Stimulated activated CD4-positive, alpha-beta T cell treated with anti-CD3 and anti-CD28 coated beads, Interleukin-2, amount 100 ng/mL, for 48 hours (primary cell): Measurements from ENCODE around the gene TMEM41B.
"Not testable (repeated sequence)": the region's sequence is repeated elsewhere in the genome, so short reads cannot be mapped to it uniquely, and the experiment has no call there.

Source experiments
- DNase-seq, 2 donors: peaks; one replicate each; pipeline ENCODE4 v3.0.0-alpha.2; 2020

Gene TMEM41B, protein sequence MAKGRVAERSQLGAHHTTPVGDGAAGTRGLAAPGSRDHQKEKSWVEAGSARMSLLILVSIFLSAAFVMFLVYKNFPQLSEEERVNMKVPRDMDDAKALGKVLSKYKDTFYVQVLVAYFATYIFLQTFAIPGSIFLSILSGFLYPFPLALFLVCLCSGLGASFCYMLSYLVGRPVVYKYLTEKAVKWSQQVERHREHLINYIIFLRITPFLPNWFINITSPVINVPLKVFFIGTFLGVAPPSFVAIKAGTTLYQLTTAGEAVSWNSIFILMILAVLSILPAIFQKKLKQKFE

DNA sequence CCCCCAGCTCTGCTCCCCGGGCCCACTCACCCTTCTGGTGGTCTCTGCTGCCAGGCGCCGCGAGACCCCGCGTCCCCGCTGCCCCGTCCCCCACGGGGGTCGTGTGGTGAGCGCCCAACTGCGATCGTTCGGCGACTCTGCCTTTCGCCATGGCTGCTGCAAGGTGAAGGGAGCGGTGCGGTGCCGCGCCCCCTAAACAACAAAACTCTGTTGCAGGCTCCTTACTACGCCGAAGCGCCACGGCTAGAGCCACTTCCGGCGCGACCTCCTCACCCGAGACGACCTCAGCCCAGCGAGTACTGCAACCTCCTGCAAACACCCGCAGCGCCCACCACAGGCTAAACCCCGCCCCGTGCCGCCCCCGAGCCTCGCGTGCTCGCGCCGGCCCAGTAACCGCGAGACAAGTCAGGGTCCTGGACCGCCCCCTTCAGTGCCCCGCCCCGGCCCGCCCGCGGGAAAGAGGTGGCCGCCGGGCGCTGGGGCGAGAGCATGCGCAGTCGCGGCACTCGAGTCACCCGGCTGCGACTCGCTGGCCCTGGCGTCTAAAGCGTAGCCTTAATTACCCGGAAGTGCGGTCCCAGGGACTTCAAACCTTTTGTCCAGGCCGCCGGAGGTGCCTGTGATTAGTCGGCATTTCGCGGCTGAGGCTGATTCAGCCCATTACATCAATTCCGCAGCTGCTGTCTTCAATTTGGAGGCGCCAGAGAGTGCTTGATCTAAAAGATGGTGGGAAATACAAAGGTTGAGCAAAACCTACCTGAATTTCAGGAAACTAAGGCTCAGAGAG lies at the start of gene TMEM41B:
Gene TMEM41B (minus strand): TSS at position 303 of the 787 bp plus-strand sequence. CDS start 152 bp downstream, at position 151.
- DNase-seq: peak; percentile 99 to 100

DNA sequence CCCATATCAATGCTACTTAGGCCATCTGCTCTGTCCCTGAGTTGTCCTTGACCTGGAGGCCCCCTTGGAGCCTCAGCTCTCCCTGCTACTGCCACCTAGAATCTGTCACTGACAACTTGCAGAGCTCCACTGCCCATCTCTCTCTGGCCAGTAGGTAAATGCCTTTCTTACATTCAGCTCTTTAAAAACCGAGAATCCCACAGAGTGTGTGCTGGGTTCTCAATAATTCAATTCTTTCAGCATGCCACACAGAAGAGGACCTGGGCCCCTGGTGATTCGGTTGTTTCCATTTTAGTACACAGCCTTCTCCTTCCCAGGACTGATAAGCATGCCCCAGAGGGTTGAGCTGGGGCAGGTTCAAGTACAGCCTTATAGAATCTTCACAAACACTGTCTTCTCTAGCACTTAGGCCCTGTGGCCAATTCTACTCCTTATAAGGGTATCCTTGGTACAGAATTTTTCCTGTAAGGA lies 48.0 kb upstream of the TMEM41B start:
- no peak for DNase-seq

DNA sequence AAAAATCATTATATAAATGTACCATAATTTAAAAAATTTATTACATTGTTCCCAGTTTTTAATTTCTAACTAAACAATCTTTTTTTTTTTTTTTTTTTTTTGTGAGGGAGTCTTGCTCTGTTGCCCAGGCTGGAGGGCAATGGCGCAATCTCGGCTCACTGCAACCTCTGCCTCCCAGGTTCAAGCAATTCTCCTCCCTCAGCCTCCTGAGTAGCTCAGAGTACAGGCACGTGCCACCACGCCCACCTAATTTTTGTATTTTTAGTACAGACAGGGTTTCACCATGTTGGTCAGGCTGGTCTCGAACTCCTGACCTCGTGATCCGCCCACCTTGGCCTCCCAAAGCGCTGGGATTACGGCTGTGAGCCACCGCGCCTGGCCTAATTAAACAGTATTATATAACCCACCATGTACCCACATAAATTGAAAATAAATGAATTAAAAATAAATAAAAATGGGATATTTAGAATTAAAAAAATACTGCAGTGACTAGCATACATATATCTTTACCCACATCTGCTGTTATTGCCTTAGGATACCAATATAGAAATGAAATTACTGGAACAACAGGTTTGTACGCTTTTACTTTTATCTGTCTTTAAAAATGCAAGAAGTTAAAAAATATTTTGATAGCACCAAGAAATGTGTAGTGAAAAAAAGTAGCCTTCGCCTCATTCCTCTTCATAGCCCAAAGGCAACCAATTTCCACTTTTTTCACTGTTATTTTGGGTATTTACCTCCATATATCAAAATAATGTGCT lies 46.6 kb upstream of the TMEM41B start:
- not testable (repeated sequence) for DNase-seq

DNA sequence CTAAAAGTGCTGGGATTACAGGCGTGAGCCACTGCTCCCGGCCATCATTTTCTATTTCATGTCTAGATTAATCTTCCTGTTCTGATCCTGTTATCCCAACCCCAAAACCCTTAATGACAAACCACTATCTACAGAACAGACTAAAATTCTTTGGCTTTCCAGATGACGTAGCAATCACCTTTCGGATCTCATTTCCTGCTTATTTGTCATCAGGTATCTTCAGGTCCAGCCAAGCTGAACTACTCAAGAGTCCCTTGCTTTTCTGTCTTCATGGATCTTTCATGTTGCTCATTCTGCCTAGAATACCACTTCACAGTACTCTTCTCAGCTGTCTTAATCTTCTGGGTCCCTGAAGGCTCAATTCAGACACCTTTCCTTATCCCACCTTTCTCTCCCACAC lies 42.6 kb upstream of the TMEM41B start:
- DNase-seq: no peak

DNA sequence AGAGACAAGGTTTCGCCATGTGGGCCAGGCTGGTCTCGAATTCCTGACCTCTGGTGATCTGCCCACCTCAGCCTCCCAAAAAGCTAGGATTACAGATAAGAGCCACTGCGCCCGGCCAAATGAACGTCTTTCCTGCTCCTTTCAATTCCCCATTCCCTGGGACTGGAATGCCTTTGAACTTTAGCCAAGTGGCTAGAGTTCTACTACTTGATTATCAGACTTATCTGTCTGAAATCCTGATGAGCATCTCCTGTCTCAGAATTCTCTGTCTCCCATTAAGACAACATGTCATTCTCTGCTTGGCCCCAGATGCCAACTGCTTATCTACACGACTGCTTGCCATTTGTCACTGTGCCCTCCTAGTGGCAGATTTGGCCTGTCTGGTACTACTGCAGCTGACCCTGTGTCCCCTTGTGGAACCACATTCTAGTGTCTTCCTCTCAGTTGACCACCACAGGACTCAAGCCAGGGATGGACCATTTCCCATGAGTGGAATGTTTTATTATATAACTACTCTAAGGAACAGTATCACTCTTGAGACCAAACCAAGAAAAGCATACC lies 37.0 kb upstream of the TMEM41B start:
- no peak for DNase-seq

DNA sequence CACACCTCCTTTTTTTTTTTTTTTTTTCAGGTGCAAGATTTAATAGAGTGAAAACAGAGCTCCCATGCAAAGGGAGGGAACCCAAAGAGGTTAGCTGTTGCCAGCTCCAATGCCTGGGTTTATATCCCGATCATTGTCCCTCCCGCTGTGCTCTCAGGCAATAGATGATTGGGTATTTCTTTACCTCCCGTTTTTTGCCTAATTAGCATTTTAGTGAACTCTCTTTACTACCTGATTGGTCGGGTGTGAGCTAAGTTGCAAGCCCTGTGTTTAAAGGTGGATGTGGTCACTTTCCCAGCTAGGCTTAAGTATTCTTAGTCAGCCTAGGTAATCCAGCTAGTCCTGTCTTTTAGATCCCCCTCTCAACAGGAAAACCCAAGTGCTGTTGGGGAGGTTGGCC lies 33.4 kb upstream of the TMEM41B start:
- not testable (repeated sequence) for DNase-seq

DNA sequence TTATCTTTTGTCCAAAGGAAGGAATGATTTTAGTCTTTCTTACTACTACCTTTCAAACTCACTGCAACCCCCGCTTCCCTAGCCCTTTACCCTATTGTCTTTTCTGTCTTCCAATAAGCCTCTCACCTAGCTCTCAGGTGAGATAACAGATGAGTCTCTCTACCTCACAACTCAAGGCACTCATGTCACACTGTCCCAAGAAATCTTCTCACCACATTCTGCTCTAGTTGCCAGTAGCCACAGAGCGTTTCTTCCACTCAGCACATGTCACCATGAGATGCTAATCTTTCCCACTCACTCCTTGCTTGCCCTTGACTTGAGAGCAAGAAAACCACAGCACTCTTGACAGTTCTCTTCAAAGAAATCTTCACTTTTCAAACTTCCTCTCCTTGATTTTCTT lies 32.7 kb upstream of the TMEM41B start:
- no peak for DNase-seq

DNA sequence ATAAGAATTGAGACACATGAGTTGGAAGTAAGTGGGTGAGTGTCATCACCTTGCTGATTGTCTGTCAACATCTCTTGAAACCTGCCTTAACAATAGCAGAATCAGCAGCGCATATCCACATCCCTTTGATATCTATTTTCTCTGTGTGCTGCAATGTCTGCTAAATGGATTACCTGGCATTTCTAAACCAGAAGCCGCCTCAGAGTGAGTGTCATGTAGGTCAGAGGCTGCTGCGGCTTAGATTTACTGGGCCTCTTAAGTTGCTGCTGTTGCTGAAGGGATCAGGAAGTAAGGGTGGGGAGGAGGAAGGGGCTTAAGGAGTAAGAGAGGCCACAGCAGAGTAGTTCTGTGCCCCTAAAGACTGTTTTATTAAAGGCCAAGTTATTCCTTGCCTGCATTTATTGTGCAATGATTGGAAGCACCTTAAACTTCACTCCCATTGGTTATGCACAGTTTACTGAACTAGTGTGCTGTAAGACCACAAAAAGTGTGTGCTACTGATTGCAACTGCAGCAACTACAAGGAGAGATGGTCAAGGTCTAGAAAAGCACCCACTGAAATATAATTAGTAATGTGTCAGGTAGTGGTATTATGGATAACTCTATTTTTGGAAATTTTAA lies 29.8 kb upstream of the TMEM41B start:
- DNase-seq: no peak

DNA sequence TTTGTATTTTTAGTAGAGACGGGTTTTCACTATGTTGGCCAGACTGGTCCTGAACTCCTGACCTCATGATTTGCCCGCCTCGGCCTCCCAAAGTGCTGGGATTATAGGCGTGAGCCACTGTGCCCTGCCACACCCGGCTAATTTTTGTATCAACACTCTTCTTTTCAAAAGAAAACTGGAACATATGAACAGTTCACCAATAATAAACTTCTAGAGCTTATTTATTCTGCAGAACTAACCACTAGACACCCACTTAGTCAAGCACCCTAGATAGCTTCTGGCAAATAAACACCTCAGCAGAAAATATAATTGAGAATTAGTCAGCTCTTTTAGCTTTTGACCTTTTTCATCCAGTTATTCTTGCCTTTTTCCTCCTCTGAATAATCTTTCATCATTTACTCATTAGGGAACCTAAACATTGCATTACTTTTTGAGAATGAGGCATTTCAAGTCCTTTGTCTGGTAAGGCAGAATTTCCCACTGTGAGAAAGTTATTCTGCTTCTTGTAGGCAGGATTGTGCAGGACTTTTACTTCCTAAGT lies 27.3 kb upstream of the TMEM41B start:
- no peak for DNase-seq

DNA sequence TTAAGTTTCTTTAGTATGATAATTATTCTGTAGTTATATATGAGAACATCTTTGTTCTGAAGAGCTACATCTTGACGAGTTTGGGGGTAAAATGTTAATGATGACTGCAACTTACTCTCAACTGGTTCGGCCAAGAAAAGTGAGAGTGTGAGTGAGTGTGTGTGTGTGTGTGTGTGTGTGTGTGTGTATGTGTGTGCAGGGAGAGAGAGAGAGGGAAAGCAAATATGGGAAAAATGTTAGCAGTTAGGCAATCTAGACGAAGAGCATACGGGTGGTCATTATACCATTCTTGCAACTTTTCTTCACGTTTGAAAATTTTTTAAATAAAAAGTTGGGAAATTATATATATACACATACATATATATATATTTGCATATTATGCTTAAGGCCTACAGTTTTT lies 18.3 kb upstream of the TMEM41B start:
- no peak for DNase-seq

DNA sequence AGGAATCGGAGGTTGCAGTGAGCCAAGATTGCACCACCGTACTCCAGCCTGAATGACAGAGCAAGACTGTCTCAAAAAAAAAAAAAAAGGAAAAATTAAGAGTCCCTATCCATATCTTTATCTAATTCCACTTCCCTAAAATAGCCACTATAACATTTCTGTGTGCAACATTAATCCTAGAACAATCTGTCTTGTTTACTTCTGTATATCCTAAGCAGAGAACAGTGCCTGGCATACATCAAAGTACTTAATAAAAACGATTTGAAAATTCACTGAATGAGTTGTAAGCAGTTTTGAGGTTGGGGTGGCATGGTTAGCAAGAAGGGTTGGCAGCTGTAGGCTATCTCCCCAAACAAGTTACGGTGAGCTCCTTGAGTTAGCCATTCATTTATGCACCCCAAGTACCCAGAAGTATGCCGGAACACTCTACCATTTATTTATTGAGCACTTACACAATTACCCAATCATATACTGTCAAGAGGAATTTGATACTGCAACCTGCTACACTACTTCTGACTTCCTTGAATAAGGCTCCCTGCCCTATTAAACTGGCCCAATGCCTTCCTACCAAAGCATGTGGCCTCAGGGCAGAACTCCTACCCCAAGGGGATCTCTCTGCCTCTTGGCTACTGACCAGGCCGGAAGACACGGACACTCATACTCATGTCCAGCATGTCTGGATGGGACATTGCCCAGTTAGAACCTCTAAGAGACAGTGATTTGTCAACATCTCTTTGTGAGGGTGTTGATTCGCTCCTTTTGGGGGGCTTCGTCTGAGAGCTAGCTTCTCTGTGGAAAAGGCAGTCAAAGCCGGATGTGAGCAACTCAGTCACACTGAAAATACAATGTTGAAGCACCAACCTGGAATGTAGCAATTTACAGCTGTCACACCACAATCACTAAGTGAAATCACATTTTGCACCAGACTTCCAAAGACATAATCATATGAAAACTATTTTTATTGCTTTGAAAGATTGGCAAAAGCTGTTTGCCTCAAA lies 16.3 kb upstream of the TMEM41B start:
- DNase-seq: no peak

DNA sequence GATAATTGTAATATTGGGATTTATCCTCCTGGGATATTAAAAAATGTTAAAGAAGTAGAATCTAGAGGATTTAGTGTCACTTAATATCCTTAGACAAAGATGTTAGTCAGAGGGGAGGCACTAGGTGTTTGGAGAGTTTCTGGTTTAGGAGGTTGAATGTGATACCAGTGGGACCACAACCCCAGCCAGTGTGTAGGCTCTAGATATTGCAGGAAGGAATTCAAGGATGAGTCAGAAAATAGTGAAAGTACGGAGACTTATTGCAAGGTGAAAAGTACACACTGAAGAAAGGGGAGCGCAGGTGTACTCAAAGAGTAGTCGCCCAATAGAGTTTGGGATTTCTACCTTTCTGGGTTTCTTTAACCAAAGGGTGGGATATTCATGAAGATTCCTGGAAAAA lies 5.7 kb upstream of the TMEM41B start:
- DNase-seq: no peak

DNA sequence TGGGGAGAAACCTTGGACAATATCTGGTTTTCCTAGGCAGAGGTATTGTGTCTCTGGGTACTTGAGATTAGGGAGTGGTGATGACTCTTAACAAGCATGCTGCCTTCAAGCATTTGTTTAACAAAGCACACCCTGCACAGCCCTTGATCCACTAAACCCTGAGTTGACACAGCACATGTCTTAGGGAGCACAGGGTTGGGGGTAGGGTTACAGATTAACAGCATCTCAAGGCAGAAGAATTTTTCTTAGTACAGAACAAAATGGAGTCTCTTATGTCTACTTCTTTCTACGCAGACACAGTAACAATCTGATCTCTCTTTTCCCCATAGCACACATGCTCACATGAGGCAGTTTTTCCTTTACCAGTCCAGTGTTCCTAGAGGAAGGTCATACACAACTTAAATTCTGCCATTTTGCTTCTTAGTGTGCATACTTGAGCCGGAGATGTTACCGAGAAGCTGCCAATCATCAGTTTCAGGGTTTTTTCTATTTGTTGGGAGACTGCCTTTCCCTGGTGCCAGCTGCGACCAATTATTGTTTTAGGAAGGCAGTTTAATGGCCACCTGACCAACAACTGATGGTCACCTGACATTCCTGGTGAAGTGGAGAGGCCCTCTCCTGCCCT lies 5.1 kb upstream of the TMEM41B start:
- DNase-seq: not testable (repeated sequence)

DNA sequence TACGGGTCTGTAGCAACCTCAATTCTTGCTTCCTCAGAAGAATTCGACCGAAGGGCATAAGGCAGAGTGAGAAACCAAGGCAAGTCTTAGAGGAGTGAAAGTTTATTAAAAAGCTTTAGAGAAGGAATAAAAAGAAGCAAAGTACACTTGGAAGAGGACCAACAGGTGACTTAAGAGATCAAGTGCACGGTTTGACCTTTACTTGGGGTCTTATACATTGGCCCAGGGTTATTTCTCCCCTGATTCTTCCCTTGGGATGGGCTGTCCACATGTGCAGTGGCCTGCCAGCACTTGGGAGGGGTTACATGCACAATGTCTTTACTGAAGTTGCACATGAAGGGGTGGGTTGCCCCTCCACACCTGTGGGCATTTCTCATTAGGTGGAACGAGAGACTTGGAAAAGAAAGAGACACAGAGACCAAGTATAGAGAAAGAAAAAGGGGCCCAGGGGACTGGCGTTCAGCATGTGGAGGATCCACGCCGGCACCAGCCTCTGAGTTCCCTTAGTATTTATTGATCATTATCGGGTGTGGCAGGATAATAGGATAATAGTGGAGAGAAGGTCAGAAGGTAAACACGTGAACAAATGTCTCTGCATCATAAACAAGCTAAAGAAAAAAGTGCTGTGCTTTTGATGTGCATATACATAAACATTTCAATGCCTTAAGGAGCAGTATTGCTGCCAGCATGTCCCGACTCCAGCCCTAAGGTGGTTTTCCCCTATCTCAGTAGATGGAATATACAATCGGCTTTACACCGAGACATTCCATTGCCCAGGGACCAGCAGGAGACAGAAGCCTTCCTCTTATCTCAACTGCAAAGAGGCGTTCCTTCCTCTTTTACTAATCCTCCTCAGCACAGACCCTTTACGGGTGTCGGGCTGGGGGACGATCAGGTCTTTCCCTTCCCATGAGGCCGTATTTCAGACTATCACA lies 4.3 kb upstream of the TMEM41B start:
- DNase-seq: not testable (repeated sequence)

DNA sequence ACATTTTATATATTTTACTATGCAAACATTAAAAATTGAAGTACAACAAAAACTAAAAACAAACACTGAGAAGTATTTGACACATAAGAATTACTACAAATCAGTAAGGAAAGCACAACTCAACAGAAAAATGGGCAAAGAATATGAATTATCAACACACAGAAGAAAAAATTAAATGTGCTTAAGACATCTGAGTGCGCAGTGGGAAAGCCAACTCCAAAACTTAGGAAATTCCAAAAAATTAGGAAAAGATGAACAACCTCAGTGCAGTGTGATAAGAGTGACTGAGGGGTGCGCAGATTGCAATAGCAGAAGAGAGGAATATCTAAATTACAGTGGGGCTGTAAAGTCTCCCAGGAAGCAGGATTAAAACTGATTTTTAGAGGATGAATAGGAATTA lies 1.9 kb upstream of the TMEM41B start:
- DNase-seq: no peak

DNA sequence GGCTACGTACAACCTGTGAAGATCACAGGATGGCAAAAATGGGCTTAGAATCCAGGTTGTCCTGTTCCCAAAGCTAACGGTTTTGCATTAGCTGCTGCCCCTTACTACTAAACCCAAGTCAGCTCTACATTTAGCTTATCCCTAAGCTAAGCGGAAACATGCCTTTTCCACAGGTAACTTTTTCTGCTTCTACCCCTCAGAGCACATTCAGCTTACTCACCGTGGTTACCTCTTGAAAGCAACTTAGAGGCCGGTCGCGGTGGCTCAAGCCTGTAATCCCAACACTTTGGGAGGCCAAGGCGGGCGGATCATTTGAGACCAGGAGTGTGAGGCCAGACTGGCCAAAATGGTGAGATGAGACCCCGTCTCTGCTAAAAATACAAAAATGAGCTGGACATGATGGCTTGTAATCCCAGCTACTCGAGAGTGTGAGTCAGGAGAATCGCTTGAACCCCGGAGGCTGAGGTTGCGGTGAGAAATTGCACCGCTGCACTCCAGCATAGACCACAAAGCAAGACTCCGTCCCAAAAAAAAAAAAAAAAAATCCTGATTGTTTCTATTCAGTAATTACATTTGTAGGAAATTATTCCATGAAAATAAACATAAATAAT lies 790 bp upstream of the TMEM41B start:
- peak in 1 of 2 donors; percentile 7 for DNase-seq

DNA sequence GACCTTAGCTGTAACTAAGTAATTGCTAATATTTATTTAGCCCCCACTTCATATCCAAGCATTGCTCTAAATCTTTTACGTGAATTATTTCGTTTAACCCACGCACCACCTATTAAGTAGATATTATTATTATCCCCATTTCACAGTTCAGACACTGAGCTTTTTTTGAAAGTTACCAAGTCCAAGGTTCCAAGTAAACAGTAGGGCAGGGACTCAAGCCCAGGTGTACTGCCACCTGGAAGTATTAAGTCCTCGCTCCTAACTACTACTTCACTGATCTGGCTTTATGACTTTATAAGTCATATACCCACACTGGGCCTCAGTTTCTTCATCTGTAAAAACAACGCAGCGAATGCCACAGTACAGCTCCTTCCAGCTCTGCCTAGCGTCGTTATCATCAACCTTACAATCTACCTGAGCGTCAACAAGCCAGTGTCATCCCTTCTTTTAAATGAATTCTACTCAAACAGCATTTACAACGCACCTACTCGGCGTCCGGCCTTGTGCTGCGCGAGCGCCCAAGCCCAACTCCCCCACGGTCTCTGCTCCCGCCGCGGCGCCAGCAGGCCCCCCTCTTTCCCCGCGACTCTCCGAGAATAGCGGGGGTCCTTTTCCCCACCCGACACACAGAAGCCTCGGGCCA lies 624 bp downstream of the TMEM41B start:
- peak in 1 of 2 donors; percentile 6 for DNase-seq

DNA sequence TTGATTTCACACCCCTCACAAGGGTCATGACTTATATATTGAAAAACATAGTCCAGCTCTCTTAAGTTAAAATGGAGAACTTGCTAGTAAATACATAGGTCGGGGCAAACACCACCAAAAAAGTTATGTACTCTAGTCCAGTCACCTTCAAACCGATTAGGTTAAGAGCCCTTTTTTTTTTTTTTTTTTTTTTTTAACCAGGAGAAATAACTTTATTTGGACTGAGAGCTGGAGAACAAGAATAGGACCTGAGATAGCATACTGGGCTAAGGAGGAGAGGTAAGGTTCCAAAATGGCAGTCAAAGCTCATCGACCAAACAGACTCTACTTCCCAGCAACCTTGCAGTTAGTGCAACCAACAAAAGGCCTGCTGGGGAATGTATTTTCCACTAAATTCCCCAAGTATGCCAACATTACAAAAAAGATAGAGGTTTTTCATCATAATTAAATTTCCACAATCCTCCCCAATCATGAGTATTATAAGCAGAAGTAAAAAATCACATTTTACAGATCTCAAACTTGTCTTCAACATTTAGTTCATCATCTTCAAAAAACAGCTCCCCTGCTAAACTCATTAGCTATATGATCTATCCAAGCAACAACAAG lies 3.8 kb downstream of the TMEM41B start:
- DNase-seq: no peak
